OCI-LY7 (cell line): ENCODE measurements around the gene KCNQ1. TPM values are rescaled to one million over a fixed set of nuclear protein-coding genes. Genes with fewer than 3 reads are reported as not detected.

Experiments used
- BruUV-seq: library from RNA; stranded (reverse); fragments of 400-500 nt; replicated peaks from 2 replicates; lab custom pipeline; 2021; lab: Mats Ljungman, UMichigan
- CTCF ChIA-PET: fragments of 300-600 bp; sonication (Branson Sonifier 250); formaldehyde crosslinking; loops from one replicate; lab custom pipeline; 2022; ENCODE audit warnings: antibody characterized with exemption; ENCODE audit not compliant: unreplicated experiment; lab: Charles Lee
- POLR2A ChIA-PET: fragments of 300-600 bp; sonication (Branson Sonifier 250); formaldehyde crosslinking; loops from one replicate; lab custom pipeline; 2022; ENCODE audit warnings: antibody characterized with exemption; lab: Charles Lee
- DNase-seq: peaks from one replicate; pipeline ENCODE4 v3.0.0-alpha.2; 2015; ENCODE audit warnings: low spot score
- H2AFZ ChIP-seq: fragments of 200-600 bp; sonication (generic), shearing (Covaris generic); 2 replicates; pipeline ENCODE4 v1.6.1; 2014; ENCODE audit warnings: mild to moderate bottlenecking, antibody characterized with exemption, low read length, moderate library complexity
- H3K27ac ChIP-seq: fragments of 200-600 bp; sonication (generic); 2 replicates; pipeline ENCODE4 v1.5.1; 2014; ENCODE audit warnings: mixed run types, low read depth, mild to moderate bottlenecking, moderate library complexity, low read length, inconsistent platforms; ENCODE audit not compliant: poor library complexity, severe bottlenecking
- H3K36me3 ChIP-seq: fragments of 200-600 bp; sonication (generic); 2 replicates; pipeline ENCODE4 v1.6.1; 2014; ENCODE audit warnings: mild to moderate bottlenecking, antibody characterized with exemption, low read length, moderate library complexity, mixed read lengths; ENCODE audit not compliant: insufficient read depth
- H3K4me1 ChIP-seq: fragments of 200-600 bp; sonication (generic); 2 replicates; pipeline ENCODE4 v1.5.1; 2014; ENCODE audit warnings: mild to moderate bottlenecking, low read length; ENCODE audit not compliant: insufficient read depth, poor library complexity, severe bottlenecking
- H3K4me2 ChIP-seq: fragments of 200-600 bp; sonication (generic); 2 replicates; pipeline ENCODE4 v1.6.1; 2014; ENCODE audit warnings: mild to moderate bottlenecking, low read length
- H3K4me3 ChIP-seq: fragments of 200-600 bp; sonication (generic); 2 replicates; pipeline ENCODE4 v1.5.1; 2014; ENCODE audit warnings: mild to moderate bottlenecking, low read depth, low read length; ENCODE audit not compliant: poor library complexity, severe bottlenecking
- H3K79me2 ChIP-seq: fragments of 200-600 bp; sonication (generic); 2 replicates; pipeline ENCODE4 v1.6.1; 2016; ENCODE audit warnings: low read depth, mild to moderate bottlenecking, low read length, moderate library complexity, mixed read lengths; ENCODE audit not compliant: insufficient read depth
- H3K9me2 ChIP-seq: fragments of 200-600 bp; sonication (generic); 2 replicates; pipeline ENCODE4 v1.6.1; 2016; ENCODE audit warnings: mild to moderate bottlenecking, low read length, mixed read lengths; ENCODE audit not compliant: insufficient read depth
- H3K9me3 ChIP-seq: fragments of 200-600 bp; sonication (generic); 2 replicates; pipeline ENCODE4 v1.6.1; 2014; ENCODE audit warnings: mild to moderate bottlenecking, mixed run types, low read length, mixed read lengths
- H4K20me1 ChIP-seq: fragments of 200-600 bp; sonication (generic); 2 replicates; pipeline ENCODE4 v1.6.1; 2014; ENCODE audit warnings: mild to moderate bottlenecking, antibody characterized with exemption, low read length, moderate library complexity, mixed read lengths; ENCODE audit not compliant: insufficient read depth
- CTCF ChIP-seq: fragments of 200-600 bp; sonication (generic); conservative IDR thresholded peaks from 2 replicates; pipeline ENCODE4 v1.5.1; 2014; ENCODE audit warnings: mild to moderate bottlenecking, antibody characterized with exemption, low read length, moderate library complexity, mixed read lengths
- EZH2phosphoT487 ChIP-seq: fragments of 200-600 bp; sonication (generic); IDR thresholded peaks from 2 replicates; pipeline ENCODE4 v1.6.1; 2018; ENCODE audit warnings: low read depth, borderline replicate concordance, mild to moderate bottlenecking, mixed run types, antibody characterized with exemption, low read length, moderate library complexity, mixed read lengths
- intact Hi-C: fragments of 100-400 bp; cut with micrococcal nuclease; formaldehyde crosslinking; loops from one replicate; pipeline ENCODE4 v1.10.0; 2022; ENCODE audit not compliant: unreplicated experiment
- total RNA-seq, 2 experiments: library from RNA; depleted of rRNA in 1 of 2; stranded (reverse); fragments of >200 nt in 1 of 2; shearing (Covaris generic) in 1 of 2; gene quantifications; 2 replicates each; pipeline ENCODE4 v1.2.3, GENCODE V29; 2014 to 2022

Gene KCNQ1
- total RNA-seq, 2 experiments from 2014 or later = 0.22 to 1.3 TPM

- POLR2A ChIA-PET = no interaction called here
- H3K79me2 ChIP-seq = no peaks in the 10 kb centered on the region
- TF ChIP-seq EZH2phosphoT487 = no peak
- no peak for TF ChIP-seq CTCF
- H3K36me3 ChIP-seq = no peaks in the 10 kb centered on the region
- no peak overlapping the region for H3K4me3 ChIP-seq
- H3K4me1 ChIP-seq = peaks cover 23% of the 10 kb centered on the region
- H2AFZ ChIP-seq = no peak overlapping the region
- no peaks in the 10 kb centered on the region for H3K9me2 ChIP-seq
- CTCF ChIA-PET = no interaction called here
- H3K27ac ChIP-seq = no peak overlapping the region
- DNase-seq = no peak
- H3K9me3 ChIP-seq = no peaks in the 10 kb centered on the region
- H3K4me2 ChIP-seq = no peak overlapping the region
- intact Hi-C loops = no loop called here
- BruUV-seq = no TSS peak
- H4K20me1 ChIP-seq = peaks cover 12% of the 10 kb centered on the region; the same call in 1 of the 2 replicates
These were observed 232.3 kb downstream of the KCNQ1 start for GRCh38 chr11:2677127-2677526.

GRCh38 chr11:2678396-2678795, 233.6 kb downstream of the KCNQ1 start:
- H3K4me2 ChIP-seq = no peak overlapping the region
- no peaks in the 10 kb centered on the region for H3K79me2 ChIP-seq
- H3K9me3 ChIP-seq = no peaks in the 10 kb centered on the region
- no peaks in the 10 kb centered on the region for H3K9me2 ChIP-seq
- H4K20me1 ChIP-seq = peaks cover 12% of the 10 kb centered on the region; the same call in 1 of the 2 replicates
- intact Hi-C loops = no loop called here
- ChIA-PET POLR2A (interaction anchor here (1.2 kb wide), 2 partner anchors 11 to 122 kb away, joined by 3 to 4 read pairs; no protein-coding TSS in a partner anchor), CTCF (no interaction called here)
- no TSS peak for BruUV-seq
- TF ChIP-seq CTCF = no peak
- TF ChIP-seq EZH2phosphoT487 = no peak
- H3K27ac ChIP-seq = no peak overlapping the region
- DNase-seq = no peak
- H2AFZ ChIP-seq = no peak overlapping the region
- H3K4me1 ChIP-seq = peaks cover 27% of the 10 kb centered on the region
- H3K4me3 ChIP-seq = no peak overlapping the region
- no peaks in the 10 kb centered on the region for H3K36me3 ChIP-seq

- no peak overlapping the region for H2AFZ ChIP-seq
- no TSS peak for BruUV-seq
These were observed 234.3 kb downstream of the KCNQ1 start for GRCh38 chr11:2679011-2679676.

More at GRCh38 chr11:2679011-2679676, 234.3 kb downstream of the KCNQ1 start:
- Histone ChIP-seq H3K9me2 (no peaks in the 10 kb centered on the region), H4K20me1 (peaks cover 12% of the 10 kb centered on the region; the same call in 1 of the 2 replicates), H3K36me3 (no peaks in the 10 kb centered on the region), H3K4me2 (no peak overlapping the region), H3K27ac (no peak overlapping the region), H3K79me2 (no peaks in the 10 kb centered on the region), H3K4me3 (no peak overlapping the region), H3K9me3 (no peaks in the 10 kb centered on the region), H3K4me1 (peaks cover 27% of the 10 kb centered on the region)
- intact Hi-C loops = no loop called here
- TF ChIP-seq EZH2phosphoT487 (no peak), CTCF (no peak)
- ChIA-PET CTCF (no interaction called here), POLR2A (interaction anchor here (1.2 kb wide), 1 partner anchor 10 kb away, joined by 4 read pairs; no protein-coding TSS in a partner anchor)
- no peak for DNase-seq
